Ishikawa (cell line): ENCODE results near the gene NTRK1.

Experiments used
- CEBPB ChIP-seq: IDR thresholded peaks from 2 replicates; pipeline ENCODE4 v1.6.1; 2012
- EGR1 ChIP-seq: IDR thresholded peaks from 2 replicates; pipeline ENCODE4 v1.6.1; 2012
- RAD21 ChIP-seq: IDR thresholded peaks from 2 replicates; pipeline ENCODE4 v1.6.1; 2012; ENCODE audit warnings: low read depth
- TAF1 ChIP-seq: IDR thresholded peaks from 2 replicates; pipeline ENCODE4 v1.6.1; 2012; ENCODE audit warnings: low read depth, mild to moderate bottlenecking
- TCF12 ChIP-seq: IDR thresholded peaks from 2 replicates; pipeline ENCODE4 v1.6.1; 2012; ENCODE audit warnings: low read depth
- YY1 ChIP-seq: IDR thresholded peaks from 2 replicates; pipeline ENCODE4 v1.6.1; 2012; ENCODE audit warnings: low read depth
- TF ChIP-seq, protein P1 (sequence below): IDR thresholded peaks from 2 replicates; pipeline ENCODE4 v1.6.1; 2012

DNA sequence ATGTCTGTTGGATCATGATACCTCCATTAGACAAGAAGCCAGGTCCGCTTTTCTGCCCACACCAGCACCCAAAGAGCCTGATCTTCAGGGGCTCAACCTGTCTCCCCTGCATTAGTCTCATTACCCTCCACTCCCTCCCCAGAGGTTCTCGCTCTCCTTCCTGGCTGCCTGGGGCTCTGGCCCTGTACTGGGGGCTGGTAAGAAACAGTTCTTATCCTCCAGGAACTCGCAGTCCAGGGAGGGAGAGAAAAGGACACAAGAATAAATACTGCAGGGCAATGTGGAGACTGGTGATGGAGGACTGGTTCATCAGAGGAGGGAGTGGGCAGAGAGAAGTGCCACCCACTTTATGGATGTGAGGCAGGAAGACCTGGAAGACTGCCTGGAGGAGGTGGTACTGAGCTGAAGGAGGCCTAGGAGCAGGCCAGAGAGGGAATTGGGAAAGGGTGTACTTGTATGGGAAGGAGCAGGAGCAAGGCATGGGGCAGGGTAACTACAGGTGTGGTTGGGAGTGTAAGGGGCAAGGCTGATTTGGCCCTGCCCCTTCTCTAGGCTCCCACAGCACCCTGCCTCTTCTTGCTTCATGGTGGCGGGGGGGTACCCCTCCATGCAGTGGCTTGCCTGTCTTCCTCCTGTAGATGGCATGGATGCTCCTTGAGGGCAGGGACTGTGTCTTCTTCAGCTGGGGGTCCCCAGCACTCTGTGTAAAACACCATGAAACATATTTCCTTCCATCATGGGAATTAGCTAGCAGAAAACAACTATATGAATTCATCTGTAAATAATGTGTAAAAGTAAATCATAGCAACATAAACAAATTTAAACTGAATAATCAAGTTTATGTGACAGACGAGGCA lies 64.7 kb downstream of the NTRK1 start:
- TF ChIP-seq EGR1 (no peak), RAD21 (no peak), YY1 (no peak), CEBPB (no peak), TAF1 (no peak), TCF12 (no peak)
- TF ChIP-seq, protein P1, sequence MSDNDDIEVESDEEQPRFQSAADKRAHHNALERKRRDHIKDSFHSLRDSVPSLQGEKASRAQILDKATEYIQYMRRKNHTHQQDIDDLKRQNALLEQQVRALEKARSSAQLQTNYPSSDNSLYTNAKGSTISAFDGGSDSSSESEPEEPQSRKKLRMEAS, result no peak
